Ovary (tissue), 3 donors: ENCODE results near the gene PCDHGA1.

Experiments
- CTCF ChIP-seq, 3 donors: fragments of 450-650 bp in 2 of 3; fragments of 200-600 bp in 1 of 3; IDR thresholded peaks; one replicate each; pipeline versions ENCODE4 v1.5.1 to v1.8.0; 2016 to 2022; ENCODE audit warnings: antibody characterized with exemption in 3 of 3, mild to moderate bottlenecking in 1 of 3
- EP300 ChIP-seq: sonication (generic); formaldehyde crosslinking; IDR thresholded peaks from one replicate; pipeline ENCODE4 v1.6.1; 2017; ENCODE audit warnings: antibody characterized with exemption
- POLR2A ChIP-seq: fragments of 450-650 bp; IDR thresholded peaks from one replicate; pipeline ENCODE4 v1.6.1; 2017; ENCODE audit warnings: antibody characterized with exemption, mild to moderate bottlenecking, moderate library complexity
- donor health status: DM: no; HTN: no; CAD: no.

DNA sequence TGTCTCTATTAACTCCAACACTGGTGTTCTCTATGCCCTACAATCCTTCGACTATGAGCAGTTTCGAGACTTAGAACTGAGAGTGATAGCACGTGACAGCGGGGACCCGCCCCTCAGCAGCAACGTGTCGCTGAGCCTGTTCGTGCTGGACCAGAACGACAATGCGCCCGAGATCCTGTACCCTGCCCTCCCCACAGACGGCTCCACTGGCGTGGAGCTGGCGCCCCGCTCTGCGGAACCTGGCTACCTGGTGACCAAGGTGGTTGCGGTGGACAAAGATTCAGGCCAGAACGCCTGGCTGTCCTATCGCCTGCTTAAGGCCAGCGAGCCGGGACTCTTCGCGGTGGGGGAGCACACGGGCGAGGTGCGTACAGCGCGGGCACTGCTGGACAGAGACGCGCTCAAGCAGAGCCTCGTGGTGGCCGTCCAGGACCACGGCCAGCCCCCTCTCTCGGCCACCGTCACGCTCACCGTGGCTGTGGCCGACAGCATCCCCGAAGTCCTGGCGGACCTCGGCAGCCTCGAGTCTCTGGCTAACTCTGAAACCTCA lies 92.5 kb downstream of the PCDHGA1 start:
- TF ChIP-seq CTCF (IDR thresholded peaks at IDR 0.05), result no peak
- no peak for TF ChIP-seq EP300
- no peak for TF ChIP-seq POLR2A
